Measurements from ENCODE around the gene DGKE.
A peak's percentile ranks its signal among the peaks of the same experiment; 100 is the strongest.

Gene DGKE

GRCh38 chr17:56833809-56834379 lies at the start of gene DGKE, which contains the start of gene C17orf67:
Gene DGKE, plus strand, starts transcription at chr17:56834151. Its CDS starts 645 bp downstream, at chr17:56834796.
Gene C17orf67, minus strand, starts transcription at chr17:56833920. Its CDS starts 18,110 bp downstream, at chr17:56815810.
- peak; percentile 97 for DNase-seq (ENCODE audit: low spot score)

- no peak for DNase-seq (ENCODE audit: low spot score)
These were observed 48.5 kb upstream of the DGKE start for GRCh38 chr17:56785405-56785804.

GRCh38 chr17:56785997-56786680 lies 47.8 kb upstream of the DGKE start:
- DNase-seq (ENCODE audit: low spot score): no peak

- no peak for DNase-seq (ENCODE audit: low spot score)
These were observed 46.9 kb upstream of the DGKE start for GRCh38 chr17:56786989-56787482.

- DNase-seq (ENCODE audit: low spot score): no peak
These were observed 41.7 kb upstream of the DGKE start for GRCh38 chr17:56792267-56792666.

- DNase-seq (ENCODE audit: low spot score): no peak
These were observed 40.4 kb upstream of the DGKE start for GRCh38 chr17:56793531-56793930.

- no peak for DNase-seq (ENCODE audit: low spot score)
These were observed 40.0 kb upstream of the DGKE start for GRCh38 chr17:56793957-56794356.

GRCh38 chr17:56795221-56795865 lies 38.6 kb upstream of the DGKE start:
- no peak for DNase-seq (ENCODE audit: low spot score)

- DNase-seq (ENCODE audit: low spot score): no peak
These were observed 37.4 kb upstream of the DGKE start for GRCh38 chr17:56796536-56796935.

GRCh38 chr17:56798916-56799315 lies 35.0 kb upstream of the DGKE start:
- DNase-seq (ENCODE audit: low spot score): no peak

GRCh38 chr17:56801459-56802178 lies 32.3 kb upstream of the DGKE start:
- DNase-seq (ENCODE audit: low spot score): no peak

GRCh38 chr17:56803071-56803470 lies 30.9 kb upstream of the DGKE start:
- DNase-seq (ENCODE audit: low spot score): no peak

- no peak for DNase-seq (ENCODE audit: low spot score)
These were observed 29.5 kb upstream of the DGKE start for GRCh38 chr17:56804454-56804853.

- no peak for DNase-seq (ENCODE audit: low spot score)
These were observed 27.0 kb upstream of the DGKE start for GRCh38 chr17:56806949-56807348.

GRCh38 chr17:56807723-56808122 lies 26.2 kb upstream of the DGKE start:
- DNase-seq (ENCODE audit: low spot score): no peak

GRCh38 chr17:56808503-56808902 lies 25.4 kb upstream of the DGKE start:
- DNase-seq (ENCODE audit: low spot score): no peak

- DNase-seq (ENCODE audit: low spot score): no peak
These were observed 24.7 kb upstream of the DGKE start for GRCh38 chr17:56809106-56809819.

- DNase-seq (ENCODE audit: low spot score): no peak
These were observed 24.2 kb upstream of the DGKE start for GRCh38 chr17:56809820-56810179.

- DNase-seq (ENCODE audit: low spot score): no peak
These were observed 23.6 kb upstream of the DGKE start for GRCh38 chr17:56810343-56810742.

- no peak for DNase-seq (ENCODE audit: low spot score)
These were observed 22.8 kb upstream of the DGKE start for GRCh38 chr17:56810891-56811775.

GRCh38 chr17:56812901-56813388 lies 21.0 kb upstream of the DGKE start:
- DNase-seq (ENCODE audit: low spot score): no peak
